GM12873 (cell line): ENCODE data around the gene DNAAF3.
A peak's percentile ranks its signal among the peaks of the same experiment; 100 is the strongest.

ENCODE experiments used
- TF ChIP-seq, protein P1 (sequence below): IDR thresholded peaks from 2 replicates; pipeline ENCODE4 v1.5.1; 2012; ENCODE audit warnings: low read depth, mild to moderate bottlenecking, moderate library complexity, low read length, control low read depth; ENCODE audit not compliant: insufficient read depth; ENCODE audit errors: missing control alignments

Gene DNAAF3

DNA sequence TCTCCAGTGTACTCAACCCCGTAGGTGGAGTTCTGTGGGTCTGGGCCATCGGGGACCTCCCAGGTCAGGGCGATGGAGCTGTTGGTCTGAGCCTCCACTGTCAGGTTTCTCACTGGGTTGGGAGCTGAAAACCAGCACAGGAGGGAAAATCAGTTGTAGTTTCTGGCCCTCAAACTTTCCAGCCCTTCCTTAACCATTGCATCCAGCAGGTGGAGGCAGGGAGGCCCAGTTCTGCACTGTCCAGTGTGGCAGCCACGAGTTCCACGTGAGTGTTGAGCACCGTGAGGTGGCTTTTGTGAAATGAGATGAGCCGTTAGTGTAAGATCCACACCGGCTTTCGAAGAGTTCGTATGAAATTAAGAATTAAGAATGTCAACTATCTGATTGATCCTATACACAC is 35.8 kb upstream of the DNAAF3 start:
- TF ChIP-seq, protein P1, sequence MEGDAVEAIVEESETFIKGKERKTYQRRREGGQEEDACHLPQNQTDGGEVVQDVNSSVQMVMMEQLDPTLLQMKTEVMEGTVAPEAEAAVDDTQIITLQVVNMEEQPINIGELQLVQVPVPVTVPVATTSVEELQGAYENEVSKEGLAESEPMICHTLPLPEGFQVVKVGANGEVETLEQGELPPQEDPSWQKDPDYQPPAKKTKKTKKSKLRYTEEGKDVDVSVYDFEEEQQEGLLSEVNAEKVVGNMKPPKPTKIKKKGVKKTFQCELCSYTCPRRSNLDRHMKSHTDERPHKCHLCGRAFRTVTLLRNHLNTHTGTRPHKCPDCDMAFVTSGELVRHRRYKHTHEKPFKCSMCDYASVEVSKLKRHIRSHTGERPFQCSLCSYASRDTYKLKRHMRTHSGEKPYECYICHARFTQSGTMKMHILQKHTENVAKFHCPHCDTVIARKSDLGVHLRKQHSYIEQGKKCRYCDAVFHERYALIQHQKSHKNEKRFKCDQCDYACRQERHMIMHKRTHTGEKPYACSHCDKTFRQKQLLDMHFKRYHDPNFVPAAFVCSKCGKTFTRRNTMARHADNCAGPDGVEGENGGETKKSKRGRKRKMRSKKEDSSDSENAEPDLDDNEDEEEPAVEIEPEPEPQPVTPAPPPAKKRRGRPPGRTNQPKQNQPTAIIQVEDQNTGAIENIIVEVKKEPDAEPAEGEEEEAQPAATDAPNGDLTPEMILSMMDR = peak; percentile 25

DNA sequence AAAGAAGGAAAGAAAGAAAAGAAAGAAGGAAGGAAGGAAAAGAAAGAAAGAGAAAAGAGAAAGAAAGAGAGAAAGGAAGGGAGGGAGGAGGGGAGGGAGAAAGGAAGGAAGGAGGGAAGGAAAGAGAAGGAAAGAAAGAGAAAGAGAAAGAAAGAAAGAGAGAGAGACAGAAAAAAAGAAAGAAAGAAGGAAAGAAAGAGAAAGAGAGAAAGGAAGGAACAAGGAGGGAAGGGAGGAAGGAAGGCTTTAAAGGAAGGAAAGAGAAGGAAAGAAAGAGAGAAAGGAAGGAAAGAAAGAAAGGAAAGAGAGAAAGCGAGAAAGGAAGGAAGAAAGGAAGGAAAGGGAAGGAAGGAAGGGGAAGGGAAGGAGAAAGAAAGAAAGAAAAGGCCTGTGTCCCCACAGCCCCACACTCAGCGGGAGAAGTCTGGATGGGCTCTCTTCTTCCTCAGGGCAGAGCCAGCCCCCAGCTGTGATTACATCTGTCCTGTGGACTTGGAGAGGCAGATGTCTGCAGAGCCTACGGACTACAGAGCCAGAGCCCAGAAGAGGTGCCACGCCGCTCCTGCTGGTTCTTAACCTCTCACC is 33.3 kb upstream of the DNAAF3 start:
- TF ChIP-seq, protein P1 = no peak

GRCh38 chr19:55198651-55199050 is 32.2 kb upstream of the DNAAF3 start:
- TF ChIP-seq, protein P1 = no peak

DNA sequence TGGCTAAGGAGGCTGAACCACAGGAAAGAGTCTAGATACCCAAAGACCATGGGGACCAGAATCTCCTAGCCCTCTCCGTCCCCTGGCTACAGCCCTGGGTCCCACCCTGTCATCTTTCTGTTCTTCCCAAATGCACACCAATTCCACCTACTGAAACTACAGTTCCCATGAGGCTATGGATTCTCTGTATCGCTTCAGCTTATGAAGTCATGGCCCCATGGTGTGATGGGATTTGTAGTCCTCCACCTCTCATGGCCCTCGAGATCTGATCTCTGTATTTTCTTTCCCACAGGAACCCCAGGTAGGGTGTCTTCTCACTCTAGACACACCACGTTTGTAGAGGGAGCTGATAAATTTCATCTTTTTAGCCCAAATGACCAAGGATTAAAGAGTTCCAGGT is 31.1 kb upstream of the DNAAF3 start:
- TF ChIP-seq, protein P1 = no peak

- TF ChIP-seq, protein P1 = no peak
Measured at GRCh38 chr19:55196803-55197202, 30.4 kb upstream of the DNAAF3 start.

- TF ChIP-seq, protein P1 = no peak
Measured at GRCh38 chr19:55193481-55193880, 27.1 kb upstream of the DNAAF3 start.

GRCh38 chr19:55189403-55189835 is 23.0 kb upstream of the DNAAF3 start:
- TF ChIP-seq, protein P1 = no peak
